Kidney (tissue), 14 donors: ENCODE data around the gene NPAS3. TPM values are rescaled to one million over a fixed set of nuclear protein-coding genes. Genes with fewer than 3 reads are reported as not detected.

Experiments
- DNase-seq, 5 donors: peaks; one replicate each; pipeline ENCODE4 v3.0.0-alpha.2; 2013 to 2020
- FAIRE-seq: peaks from 2 replicates; lab custom pipeline; 2012; peaks lifted over from hg19 to GRCh38; lab: Jason Lieb, UNC
- H3K27ac ChIP-seq, 2 donors: one replicate each; pipeline ENCODE4 v1.7.0; 2013; ENCODE audit warnings: low read depth in 2 of 2, low read length in 2 of 2, inconsistent platforms in 1 of 2
- H3K27me3 ChIP-seq: one replicate; pipeline ENCODE4 v1.7.1; 2013; ENCODE audit warnings: low read length, inconsistent platforms; ENCODE audit not compliant: control insufficient read depth, insufficient read depth
- H3K36me3 ChIP-seq, 3 donors: one replicate each; pipeline versions ENCODE4 v1.7.0 to v1.7.1; 2013; ENCODE audit warnings: low read length in 3 of 3, control low read depth in 1 of 3, inconsistent platforms in 1 of 3; ENCODE audit not compliant: insufficient read depth in 3 of 3, control insufficient read depth in 2 of 3
- H3K4me1 ChIP-seq, 3 donors: one replicate each; pipeline versions ENCODE4 v1.7.0 to v1.7.1; 2013; ENCODE audit warnings: low read length in 3 of 3, inconsistent platforms in 1 of 3, low read depth in 1 of 3; ENCODE audit not compliant: control insufficient read depth in 2 of 3, insufficient read depth in 2 of 3
- H3K4me3 ChIP-seq, 3 donors: one replicate each; pipeline versions ENCODE4 v1.7.0 to v1.8.1; 2013; ENCODE audit warnings: low read length in 3 of 3, control low read depth in 1 of 3, inconsistent platforms in 1 of 3
- H3K9ac ChIP-seq, 3 donors: one replicate each; pipeline versions ENCODE4 v1.7.0 to v1.7.1; 2013; ENCODE audit warnings: low read length in 3 of 3, control low read depth in 1 of 3, inconsistent platforms in 1 of 3
- H3K9me3 ChIP-seq, 3 donors: one replicate each; pipeline versions ENCODE4 v1.7.0 to v1.7.1; 2013; ENCODE audit warnings: low read length in 3 of 3, control low read depth in 1 of 3, inconsistent platforms in 1 of 3; ENCODE audit not compliant: control insufficient read depth in 2 of 3, insufficient read depth in 1 of 3
- intact Hi-C: fragments of 100-400 bp; cut with DNase I; formaldehyde crosslinking; loops from one replicate; pipeline ENCODE4 v1.11.1; 2022
- polyA plus RNA-seq: library from polyadenylated mRNA; stranded (reverse); fragments of 350-450 nt; fragmentation: Illumina TruSeq; extraction: RNeasy Lipid Tissue Mini Kit (QIAGEN cat#74804); gene quantifications from one replicate; pipeline ENCODE4 v1.2.3, GENCODE V29; 2014; ENCODE audit warnings: low read depth, low replicate concordance; ENCODE audit not compliant: insufficient read depth
- total RNA-seq: library from RNA; stranded (reverse); fragmentation: NEBNext Ultra II Directional; extraction: Animal tissue kit (Norgen Biotek cat#: 25700); gene quantifications from one replicate; pipeline ENCODE4 v1.2.1, GENCODE V29; 2021
- TF ChIP-seq, protein P1 (sequence below): IDR thresholded peaks from 3 replicates; pipeline ENCODE4 v1.5.1; 2012; ENCODE audit warnings: mild to moderate bottlenecking, moderate library complexity, borderline replicate concordance; ENCODE audit not compliant: insufficient read depth; ENCODE audit errors: extremely low read depth
- donor health status: control.
- donor health status: control.
- donor health status: control.
- donor health status: control.
- donor health status: control.
- donor health status: DM: yes; HTN: yes; CAD: no.
- donor health status: Normal renal cell carcinoma (clear cell type).

Gene NPAS3
- total and polyA plus RNA-seq, 2 donors from 2014 or later = 0.82 to 5.0 TPM

- FAIRE-seq (no peak), DNase-seq (no peak)
- TF ChIP-seq, protein P1, sequence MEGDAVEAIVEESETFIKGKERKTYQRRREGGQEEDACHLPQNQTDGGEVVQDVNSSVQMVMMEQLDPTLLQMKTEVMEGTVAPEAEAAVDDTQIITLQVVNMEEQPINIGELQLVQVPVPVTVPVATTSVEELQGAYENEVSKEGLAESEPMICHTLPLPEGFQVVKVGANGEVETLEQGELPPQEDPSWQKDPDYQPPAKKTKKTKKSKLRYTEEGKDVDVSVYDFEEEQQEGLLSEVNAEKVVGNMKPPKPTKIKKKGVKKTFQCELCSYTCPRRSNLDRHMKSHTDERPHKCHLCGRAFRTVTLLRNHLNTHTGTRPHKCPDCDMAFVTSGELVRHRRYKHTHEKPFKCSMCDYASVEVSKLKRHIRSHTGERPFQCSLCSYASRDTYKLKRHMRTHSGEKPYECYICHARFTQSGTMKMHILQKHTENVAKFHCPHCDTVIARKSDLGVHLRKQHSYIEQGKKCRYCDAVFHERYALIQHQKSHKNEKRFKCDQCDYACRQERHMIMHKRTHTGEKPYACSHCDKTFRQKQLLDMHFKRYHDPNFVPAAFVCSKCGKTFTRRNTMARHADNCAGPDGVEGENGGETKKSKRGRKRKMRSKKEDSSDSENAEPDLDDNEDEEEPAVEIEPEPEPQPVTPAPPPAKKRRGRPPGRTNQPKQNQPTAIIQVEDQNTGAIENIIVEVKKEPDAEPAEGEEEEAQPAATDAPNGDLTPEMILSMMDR = no peak
- Histone ChIP-seq H3K27ac (no peak overlapping the region), H3K27me3 (no peaks in the 10 kb centered on the region), H3K9me3 (no peaks in the 10 kb centered on the region), H3K9ac (no peak overlapping the region), H3K4me1 (no peaks in the 10 kb centered on the region), H3K36me3 (no peaks in the 10 kb centered on the region), H3K4me3 (no peak overlapping the region)
- intact Hi-C loops = no loop called here
Measured at GRCh38 chr14:33755358-33755757, 816.7 kb downstream of the NPAS3 start.

GRCh38 chr14:33756833-33757232, 818.2 kb downstream of the NPAS3 start:
- Histone ChIP-seq H3K27me3 (no peaks in the 10 kb centered on the region), H3K9ac (no peak overlapping the region), H3K9me3 (no peaks in the 10 kb centered on the region), H3K27ac (no peak overlapping the region), H3K36me3 (no peaks in the 10 kb centered on the region), H3K4me1 (no peaks in the 10 kb centered on the region), H3K4me3 (no peak overlapping the region)
- no peak for FAIRE-seq
- DNase-seq = no peak
- TF ChIP-seq, protein P1 = no peak
- intact Hi-C loops = no loop called here

DNA sequence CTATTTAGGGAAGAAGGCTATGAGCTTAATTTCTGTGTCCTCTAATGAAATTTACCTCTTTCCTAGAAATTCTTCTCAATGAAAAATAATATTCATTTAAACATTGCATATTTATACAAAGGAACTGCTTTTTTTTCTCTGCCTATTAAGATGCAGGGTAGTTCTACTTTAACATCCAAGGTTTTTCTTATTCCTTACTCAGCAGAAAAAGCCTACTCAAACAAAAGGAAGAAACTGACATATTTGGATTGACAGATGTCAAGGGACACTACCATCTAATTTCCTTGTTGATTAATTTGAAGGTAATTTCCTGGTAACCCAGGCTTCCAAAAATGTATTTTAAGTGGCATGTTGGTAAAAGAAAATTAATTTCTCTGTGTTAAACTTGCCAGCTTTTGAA, 819.9 kb downstream of the NPAS3 start:
- DNase-seq = no peak
- TF ChIP-seq, protein P1 = no peak
- no peak overlapping the region for H3K27ac ChIP-seq
- FAIRE-seq = no peak
- H3K9me3 ChIP-seq = no peaks in the 10 kb centered on the region
- no peaks in the 10 kb centered on the region for H3K4me1 ChIP-seq
- H3K4me3 ChIP-seq = no peak overlapping the region
- intact Hi-C loops = no loop called here
- H3K36me3 ChIP-seq = no peaks in the 10 kb centered on the region
- H3K27me3 ChIP-seq = no peaks in the 10 kb centered on the region
- no peak overlapping the region for H3K9ac ChIP-seq
